ENCODE measurements around the gene ID2.
"Not testable (repeated sequence)": the region's sequence is repeated elsewhere in the genome, so short reads cannot be mapped to it uniquely, and the experiment has no call there.

Gene ID2

DNA sequence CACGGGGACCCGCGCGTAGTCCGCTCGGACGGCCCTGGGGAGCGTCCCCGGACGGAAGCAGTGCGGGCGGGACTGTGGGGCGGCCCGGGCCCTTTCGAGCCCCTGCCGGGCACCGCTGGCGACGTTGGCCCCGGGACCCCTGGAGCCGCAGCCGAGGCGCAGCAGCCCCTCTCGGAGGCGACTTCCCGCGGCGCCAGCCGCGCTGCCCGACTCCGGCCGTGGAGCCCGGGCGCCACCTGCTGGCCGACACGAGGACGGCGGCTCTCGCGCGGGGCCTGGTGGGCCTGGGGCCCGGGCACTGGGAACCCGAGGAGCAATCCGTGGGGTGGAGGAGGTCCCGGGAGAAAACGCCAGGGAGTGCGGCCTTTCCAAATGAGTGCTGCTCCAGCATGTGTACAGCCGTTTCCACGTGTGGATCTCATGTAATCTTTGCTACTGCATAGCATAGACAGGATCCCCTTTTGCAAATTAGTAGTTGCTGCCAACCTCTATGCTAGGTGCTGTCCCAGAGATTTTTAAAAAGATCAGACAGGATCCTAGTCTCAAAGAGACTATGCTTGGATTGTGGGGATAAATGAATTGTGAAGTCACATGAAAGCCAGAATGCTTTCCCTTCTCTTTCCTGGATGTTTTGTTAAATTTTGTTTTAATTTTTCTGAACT is 4.0 kb downstream of the ID2 start:
- DNase-seq, result peak; percentile 91

DNA sequence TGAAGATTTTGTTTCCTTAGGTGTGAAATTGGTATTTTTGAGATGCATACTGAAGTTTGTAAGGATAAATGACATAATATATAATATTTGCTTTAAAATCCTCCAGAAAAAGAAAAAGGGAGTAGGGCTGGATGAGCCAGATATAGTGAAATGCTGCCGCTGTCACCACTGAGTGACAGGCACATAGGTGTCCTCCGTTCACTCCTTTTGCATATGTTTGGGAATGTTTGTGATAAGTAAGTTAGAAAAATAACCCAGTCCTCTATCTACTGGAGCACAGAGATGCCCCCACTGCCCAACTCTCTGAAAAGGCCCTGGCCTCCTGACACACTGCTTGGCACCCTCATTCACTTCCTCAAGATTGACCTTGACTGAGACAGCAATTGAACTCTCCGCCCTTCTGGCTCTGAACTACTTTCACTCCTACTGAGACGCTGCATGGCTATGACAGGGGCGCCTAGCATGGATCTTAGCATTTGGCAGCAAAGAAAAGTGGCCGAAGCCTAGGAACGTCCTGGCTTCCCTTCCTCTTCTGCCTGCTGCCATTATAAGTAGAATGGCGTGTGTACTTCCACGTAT is 10.1 kb downstream of the ID2 start:
- no peak for DNase-seq

DNA sequence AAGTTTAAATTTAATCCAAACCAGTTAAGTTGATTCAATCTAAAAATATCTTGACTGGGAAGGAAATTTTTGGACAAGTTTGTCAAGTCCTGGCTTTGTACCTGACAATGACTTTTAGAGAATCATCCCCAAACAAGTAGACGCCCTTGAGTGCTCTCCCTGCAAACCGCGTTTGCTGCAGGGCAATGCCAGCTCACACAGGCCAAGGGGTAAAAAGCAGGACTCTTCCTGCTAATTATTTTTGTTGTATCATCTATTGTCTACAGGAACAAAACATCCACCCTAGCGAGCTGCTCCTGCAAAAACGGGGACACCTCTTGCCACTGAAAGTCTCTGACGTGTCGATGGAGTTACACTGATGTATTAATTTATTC is 10.9 kb downstream of the ID2 start:
- no peak for DNase-seq

DNA sequence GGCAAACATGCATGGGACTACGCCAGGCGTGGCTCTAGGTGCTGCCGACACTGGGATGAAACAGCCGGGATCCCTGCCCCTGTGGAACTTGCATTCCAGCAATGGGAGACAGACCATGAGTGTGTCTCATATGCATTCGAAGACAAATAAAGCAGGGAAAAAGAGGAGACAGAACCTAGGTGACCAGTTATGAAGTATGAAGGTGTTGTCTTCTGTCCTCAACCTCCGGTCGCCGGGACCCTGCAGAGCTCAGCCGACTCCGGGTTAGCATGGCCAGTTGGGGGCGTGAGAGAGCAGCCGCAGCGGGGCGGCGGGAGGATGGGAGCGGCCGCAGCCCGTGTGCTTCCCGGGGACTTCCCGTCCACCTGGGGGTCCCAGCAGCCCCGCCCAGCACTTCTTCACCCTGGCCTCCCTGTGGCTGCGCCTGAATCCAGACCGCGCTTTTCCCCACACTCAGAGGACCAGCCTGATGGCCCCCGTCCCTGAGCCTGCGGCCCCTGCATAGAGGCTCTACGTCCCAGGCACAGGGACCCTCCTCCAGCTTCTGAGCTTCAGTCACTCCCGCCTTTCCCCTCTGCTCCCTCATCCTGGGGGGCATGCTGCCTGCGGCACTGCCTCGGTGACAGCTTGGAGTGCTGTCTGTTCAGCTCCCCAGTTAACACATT is 11.4 kb downstream of the ID2 start:
- peak; percentile 77 for DNase-seq

DNA sequence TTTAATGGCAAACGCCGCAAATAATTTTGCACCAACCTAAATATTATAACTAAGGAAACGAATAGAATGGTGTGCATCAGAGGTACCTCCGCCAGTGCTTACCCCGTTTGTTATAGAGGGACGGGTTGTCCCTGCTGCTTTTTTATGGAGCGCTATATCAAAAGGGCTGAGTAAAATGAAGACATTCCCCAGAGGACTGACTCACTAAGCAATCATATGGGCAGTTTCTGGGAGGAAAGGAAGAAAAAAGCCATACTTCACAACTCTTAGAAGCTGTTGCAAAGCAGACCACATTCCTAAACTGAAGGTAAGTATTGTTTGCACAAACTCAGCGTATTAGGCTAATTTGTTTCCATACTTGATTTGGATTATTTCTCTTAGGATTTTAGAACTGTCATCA is 12.9 kb downstream of the ID2 start:
- no peak for DNase-seq

DNA sequence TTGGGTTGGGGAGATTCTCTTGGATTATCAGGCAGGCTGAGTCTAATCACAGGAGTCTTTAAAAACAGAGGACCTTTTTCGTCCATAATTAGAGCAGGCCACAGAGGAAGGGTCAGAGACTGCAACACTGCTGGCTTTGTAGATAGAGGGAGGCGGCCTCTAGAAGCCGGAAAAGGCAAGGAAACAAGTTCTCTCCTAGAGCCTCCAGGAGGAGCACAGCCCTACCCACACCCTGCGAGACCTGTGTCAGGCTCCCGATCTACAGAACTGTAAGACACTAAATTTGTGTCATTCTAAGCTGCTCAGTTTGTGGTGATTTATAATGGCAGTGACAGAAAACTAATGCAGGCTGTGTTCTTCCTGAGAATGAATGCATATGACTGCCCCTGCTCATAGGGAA is 15.3 kb downstream of the ID2 start:
- DNase-seq, result no peak

DNA sequence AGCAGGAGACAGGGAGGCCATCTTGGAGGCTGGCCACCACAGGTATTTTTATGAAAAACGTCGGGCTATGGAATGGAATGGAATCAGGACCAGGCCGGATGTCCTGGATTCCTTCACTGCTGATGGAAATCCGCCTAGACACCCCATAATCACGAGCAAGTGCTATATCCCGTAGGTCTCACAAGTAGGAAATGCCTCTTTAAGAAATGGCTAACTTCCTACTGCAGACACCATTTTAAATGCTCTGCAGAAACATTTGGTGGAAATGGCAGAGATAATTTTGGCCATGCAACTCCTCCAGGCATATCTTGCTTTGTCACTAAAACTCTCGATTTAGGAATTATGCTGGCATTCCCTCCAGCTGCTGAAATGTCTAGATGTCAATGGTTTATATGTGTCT is 18.0 kb downstream of the ID2 start:
- DNase-seq, result no peak

DNA sequence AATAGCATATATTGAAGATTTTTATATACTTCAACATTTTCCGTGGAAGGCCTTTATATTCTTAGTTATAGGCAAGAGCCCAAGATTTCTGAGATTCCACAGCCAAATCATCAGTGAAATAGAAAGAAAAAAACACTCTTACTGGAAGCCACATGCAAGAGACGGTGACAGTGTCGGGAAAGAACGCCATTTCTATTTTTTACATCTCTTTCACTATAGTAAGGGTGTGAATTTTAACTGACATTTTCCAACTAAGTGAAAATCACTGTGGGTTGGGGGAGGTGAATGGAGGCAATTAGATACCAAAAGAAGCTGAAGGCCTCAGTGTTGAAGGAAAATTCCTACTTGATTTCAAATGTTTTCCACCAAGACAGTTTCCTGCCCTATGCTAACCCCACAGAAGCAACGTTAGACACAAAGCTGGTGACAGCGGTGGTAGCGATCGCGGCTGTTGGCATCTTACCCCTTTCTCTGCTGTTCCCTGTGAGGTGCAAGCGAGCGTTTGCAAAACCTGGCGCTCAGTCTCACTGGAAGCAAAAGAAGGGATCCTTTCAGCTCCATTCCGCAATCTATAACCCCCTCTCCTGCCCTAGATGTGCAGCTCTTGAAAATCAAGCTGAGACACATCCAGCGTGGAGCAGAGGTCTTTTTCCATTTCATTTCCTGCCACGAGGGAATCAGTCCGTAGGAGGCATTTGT is 20.0 kb downstream of the ID2 start:
- no peak for DNase-seq

DNA sequence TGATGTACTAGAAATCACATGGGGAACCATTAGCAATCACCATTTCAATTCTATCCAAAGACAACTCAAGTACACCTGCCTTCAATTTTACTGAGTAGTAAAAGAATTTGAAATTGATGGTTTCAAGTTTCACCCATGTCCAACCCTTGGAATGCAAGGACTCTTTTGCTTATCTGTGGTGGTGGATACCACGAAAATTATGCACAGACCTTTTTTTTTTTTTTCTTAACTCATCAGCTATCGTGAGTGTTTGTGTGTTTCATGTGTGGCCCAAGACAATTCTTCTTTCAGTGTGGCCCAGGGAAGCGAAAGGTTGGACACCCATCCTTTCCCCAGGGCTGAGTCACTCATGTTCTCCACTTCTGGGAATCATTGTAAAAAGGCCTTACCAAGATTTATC is 23.1 kb downstream of the ID2 start:
- DNase-seq, result no peak

DNA sequence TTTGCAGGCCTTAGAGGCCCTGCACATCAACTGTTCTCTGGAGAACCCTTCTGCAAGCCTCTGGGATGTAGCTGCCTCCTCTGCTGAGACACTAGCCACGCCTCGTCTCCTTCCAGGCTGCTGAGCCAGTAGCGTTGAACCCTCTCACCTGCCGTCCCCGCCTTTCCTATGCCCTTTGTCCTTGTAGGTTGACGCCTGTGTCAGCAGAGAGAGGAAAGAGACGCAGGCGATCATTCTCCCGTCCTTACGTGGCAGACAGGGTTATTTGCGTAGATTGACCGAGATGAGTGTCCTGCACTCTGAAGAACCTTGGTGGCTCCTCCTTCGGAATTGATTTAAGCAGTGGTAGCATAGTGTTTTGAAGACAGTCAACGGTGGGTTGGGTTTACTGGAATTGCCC is 27.8 kb downstream of the ID2 start:
- DNase-seq, result no peak

DNA sequence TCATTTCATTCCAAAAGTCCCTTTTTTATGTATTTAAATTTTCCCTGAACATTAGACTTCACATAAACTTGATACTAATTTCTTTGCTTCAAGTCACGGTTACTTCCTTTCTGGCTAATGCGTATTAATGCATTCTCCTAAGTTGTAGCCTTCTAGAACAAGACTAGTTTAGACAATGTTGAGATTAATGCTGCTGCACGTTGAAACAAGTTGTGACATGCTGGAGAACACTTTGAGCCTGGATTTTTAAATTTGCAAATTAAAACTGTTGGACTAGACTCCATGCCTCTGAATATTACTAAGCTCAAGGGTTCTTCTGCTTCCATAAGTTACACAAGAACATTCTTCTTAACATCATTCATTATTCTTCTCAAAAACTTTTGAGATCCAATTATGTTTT is 29.1 kb downstream of the ID2 start:
- no peak for DNase-seq

DNA sequence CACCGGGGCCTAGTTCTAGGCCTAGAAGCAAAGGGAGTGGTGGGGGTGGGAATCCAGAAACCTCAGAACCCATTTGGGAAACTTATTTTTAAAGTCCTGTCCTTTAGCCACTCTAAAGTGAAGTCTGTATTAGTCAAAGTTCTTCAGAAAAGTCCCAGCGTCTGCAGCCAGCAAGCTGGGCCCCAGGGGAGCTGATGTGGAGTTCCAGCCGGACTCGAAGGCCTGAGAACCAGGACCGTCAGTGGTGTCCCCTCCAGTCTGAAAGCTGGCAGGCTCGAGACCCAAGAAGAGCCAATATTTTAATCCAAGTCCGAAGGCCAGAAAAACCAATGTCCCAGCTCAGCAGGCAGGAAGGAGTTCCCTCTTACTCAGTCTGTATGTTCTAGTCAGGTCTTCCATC is 32.4 kb downstream of the ID2 start:
- DNase-seq, result no peak

DNA sequence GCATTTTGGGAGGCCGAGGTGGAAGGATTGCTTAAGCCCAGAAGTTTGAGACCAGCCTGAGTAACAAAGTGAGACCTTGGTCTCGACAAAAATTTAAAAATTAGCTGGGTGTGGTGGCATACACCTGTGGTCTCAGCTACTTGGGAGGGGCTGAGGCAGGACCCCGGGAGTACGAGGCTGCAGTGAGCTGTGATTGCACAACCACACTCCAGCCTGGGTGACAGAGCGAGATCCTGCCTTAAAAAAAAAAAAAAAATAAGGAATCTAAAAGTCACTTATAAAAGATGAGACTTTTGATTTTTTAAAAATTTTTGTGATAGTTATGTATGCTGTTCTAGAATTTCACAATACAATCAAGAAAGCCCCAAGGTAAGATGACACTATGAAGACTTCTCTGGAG is 33.1 kb downstream of the ID2 start:
- DNase-seq, result no peak

DNA sequence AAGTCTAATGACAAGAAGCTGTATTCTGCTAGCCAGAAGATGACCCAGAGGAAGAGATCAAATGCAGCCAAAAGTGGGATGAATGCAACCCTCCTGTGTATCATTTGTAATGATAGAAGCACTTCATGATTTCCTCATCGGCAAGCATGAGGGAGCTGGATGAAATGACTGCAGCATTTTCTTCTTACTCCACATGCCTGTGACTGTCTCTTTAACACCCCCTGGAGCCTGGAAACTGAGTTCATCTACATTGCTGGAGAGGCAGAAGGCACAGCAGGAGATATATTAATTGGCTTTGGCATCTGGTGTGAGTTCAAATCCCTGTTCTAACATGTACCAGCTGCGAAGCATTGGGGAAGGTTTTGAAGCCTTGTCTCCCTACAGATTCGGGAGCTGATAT is 37.7 kb downstream of the ID2 start:
- DNase-seq, result no peak

DNA sequence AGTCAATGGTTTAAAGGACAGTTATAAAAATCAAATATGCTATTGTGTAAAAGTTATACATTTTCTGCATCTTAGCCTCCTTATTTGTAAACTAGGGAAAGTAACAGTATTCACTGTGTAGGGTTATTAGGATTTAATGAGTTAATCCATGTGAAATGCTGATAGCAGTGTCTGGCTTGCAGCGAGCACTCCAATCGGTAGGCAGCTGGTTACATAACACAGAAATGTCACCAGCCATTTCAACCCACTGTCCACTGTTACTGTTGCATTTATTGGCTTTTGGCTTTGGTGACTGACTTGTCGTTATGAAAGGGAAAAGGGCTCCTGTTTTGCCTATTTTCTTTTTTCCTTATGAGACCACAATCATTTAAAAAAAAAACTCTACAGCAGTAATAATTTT is 38.9 kb downstream of the ID2 start:
- no peak for DNase-seq

DNA sequence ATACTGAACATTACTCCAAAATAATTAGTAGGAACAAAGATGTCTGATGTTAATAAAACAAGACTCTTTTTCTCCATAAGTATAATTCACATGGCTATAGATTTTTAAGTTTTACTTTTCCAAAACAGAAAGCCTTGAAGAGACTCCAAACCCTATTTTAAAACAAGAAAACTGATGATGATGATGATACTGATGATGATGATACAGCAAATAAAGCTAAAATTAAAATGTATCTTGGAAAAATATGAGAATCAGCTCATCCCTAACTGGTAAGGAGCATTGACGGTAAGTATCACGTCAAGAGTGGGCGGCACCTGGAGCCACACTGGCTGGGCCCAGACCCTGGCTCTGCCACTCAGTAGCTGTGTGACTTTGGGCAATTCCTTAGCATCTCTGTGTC is 39.6 kb downstream of the ID2 start:
- DNase-seq, result no peak

DNA sequence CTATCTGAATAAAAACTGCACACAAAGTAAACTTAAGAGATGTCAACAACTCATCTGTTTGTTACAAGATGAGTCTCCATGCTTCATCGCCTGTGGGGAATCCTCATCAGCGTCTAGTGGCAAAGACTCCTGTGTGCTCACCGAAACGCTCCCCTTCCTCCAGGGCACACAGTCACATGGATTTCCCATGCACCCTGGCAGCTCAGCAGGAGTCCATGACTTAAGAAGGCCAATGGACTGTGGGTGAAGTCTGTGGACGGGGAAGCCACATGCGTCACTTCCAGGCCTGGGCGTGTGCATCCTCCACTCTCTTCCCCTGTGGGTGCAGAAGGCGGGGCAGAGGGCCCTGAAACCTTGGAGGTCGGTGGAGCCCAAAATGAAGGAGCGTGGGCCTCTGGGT is 41.1 kb downstream of the ID2 start:
- no peak for DNase-seq

DNA sequence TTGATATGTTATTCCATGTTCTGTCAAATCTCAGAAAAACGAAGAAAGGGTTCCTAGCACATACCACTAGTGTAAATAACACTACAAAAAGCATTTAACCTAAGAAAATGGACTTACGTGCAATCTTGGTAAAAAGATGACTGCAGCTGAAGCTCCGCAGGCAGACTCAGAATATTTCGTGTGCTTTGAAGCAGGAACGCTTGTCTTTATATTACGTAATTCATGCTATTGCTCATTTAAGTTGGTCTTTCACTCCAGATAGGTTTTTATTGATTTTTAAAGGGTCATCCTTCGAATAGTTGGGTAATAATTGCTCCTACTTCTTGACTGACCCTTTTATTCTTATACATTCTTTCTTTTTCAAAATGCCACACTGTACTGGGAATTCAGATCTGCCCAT is 44.0 kb downstream of the ID2 start:
- no peak for DNase-seq

DNA sequence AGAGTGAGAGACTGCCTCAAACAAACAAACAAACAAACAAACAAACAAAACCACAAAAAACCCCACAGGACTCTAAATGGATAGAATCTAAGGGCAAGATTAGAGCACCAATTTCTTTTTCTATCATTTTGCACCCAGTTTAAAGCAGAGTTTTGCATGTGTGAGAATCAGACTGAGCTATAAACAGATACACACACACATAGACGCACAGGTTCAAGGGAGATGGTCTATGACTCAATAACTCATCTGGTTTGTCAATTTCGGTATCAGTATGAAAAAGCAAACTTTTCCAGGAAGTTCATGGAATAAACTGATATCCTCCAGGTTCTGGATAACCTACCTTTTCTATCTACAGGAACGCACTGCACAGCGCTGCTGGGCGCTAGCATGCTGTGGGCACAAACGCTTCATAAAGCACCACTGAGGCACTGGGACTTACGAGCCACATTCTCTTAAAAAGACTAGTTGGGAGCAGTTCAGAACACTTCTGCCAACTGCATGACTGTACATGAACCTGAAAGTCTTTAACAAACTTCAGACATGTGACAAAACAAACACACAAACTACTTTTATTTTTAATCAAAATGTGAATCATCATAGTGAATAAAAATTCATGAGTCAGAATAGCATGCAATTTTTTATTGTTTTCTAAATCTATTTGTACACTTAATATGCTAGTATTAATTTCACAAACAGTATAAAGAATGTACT is 46.6 kb downstream of the ID2 start:
- no peak for DNase-seq

DNA sequence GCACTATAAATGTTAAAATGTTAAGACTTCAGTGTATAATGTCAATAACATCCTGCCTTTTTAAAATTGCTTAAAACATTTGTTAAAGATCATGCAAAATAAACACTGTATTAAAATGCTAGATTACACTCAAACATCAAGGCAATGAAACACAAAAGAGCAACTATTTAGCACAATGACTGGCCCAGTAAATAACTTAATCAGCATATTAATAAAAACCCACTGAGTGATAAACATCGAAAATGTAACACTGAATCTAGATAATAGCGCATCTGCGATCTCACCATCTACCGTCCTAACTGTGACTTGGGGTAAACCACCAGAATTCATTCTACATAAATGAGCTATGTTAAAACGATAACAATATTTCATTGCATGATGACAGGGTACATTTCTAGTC is 47.2 kb downstream of the ID2 start:
- DNase-seq, result not testable (repeated sequence)

DNA sequence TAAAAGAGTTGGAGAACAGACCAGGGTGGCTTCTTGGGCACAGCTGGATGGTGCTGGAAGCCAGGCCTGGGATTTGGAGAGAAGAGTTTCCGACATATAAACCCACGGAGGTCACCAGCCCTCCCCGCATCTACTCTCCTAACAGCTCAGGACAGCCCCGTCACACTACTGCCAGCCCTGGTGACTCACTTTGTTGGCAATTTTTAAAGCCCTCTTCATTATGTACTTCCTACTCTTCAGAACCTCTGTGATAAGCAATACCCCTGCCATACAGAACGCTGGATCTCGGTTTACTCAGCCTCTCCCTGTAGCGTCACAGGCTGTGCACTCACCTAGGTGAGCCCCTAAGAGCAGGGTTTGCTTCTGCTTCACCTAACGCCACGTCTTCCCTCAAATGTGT is 48.1 kb downstream of the ID2 start:
- no peak for DNase-seq

DNA sequence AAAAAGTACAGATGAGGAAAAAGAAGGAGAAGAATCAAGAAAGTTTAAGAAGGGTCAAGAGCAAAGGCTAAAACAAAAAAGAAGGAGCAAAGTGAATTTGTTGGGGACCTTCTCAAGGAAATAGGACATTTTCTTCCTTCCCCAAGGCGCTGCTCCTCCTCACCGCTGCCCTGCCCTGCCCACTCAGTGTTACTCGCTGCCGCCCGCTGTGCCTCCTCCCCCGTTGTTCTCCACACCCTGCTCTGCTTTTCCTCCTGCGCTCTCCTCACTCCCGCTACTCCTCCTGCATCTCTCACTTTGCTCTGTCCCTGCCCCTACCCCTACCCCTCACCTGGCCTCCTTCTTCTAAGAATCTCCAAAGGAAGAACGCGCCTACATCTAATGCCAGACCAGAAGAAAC is 50.7 kb downstream of the ID2 start:
- DNase-seq, result no peak
